SU-DHL-6 (cell line): ENCODE data around the gene RPE65.

Experiments
- EZH2phosphoT487 ChIP-seq: fragments of 200-600 bp; sonication (generic), shearing (Covaris generic); conservative IDR thresholded peaks from 2 replicates; pipeline ENCODE4 v1.6.1; 2018; ENCODE audit warnings: mild to moderate bottlenecking, antibody characterized with exemption, low read length, moderate library complexity, mixed read lengths
- TF ChIP-seq, protein P1 (sequence below): fragments of 200-600 bp; sonication (generic); IDR thresholded peaks from one replicate; pipeline ENCODE4 v1.5.1; 2017; ENCODE audit warnings: antibody characterized with exemption, mild to moderate bottlenecking, low read length, moderate library complexity; ENCODE audit not compliant: insufficient read depth, poor library complexity, severe bottlenecking

GRCh38 chr1:68409426-68409825, 40.3 kb downstream of the RPE65 start:
- TF ChIP-seq, protein P1, sequence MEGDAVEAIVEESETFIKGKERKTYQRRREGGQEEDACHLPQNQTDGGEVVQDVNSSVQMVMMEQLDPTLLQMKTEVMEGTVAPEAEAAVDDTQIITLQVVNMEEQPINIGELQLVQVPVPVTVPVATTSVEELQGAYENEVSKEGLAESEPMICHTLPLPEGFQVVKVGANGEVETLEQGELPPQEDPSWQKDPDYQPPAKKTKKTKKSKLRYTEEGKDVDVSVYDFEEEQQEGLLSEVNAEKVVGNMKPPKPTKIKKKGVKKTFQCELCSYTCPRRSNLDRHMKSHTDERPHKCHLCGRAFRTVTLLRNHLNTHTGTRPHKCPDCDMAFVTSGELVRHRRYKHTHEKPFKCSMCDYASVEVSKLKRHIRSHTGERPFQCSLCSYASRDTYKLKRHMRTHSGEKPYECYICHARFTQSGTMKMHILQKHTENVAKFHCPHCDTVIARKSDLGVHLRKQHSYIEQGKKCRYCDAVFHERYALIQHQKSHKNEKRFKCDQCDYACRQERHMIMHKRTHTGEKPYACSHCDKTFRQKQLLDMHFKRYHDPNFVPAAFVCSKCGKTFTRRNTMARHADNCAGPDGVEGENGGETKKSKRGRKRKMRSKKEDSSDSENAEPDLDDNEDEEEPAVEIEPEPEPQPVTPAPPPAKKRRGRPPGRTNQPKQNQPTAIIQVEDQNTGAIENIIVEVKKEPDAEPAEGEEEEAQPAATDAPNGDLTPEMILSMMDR = no peak
- TF ChIP-seq EZH2phosphoT487 = no peak
